ENCODE measurements around the gene CDH13.

GRCh38 chr16:83095941-83096692, 469.3 kb downstream of the CDH13 start:
- TF ChIP-seq, protein P1, sequence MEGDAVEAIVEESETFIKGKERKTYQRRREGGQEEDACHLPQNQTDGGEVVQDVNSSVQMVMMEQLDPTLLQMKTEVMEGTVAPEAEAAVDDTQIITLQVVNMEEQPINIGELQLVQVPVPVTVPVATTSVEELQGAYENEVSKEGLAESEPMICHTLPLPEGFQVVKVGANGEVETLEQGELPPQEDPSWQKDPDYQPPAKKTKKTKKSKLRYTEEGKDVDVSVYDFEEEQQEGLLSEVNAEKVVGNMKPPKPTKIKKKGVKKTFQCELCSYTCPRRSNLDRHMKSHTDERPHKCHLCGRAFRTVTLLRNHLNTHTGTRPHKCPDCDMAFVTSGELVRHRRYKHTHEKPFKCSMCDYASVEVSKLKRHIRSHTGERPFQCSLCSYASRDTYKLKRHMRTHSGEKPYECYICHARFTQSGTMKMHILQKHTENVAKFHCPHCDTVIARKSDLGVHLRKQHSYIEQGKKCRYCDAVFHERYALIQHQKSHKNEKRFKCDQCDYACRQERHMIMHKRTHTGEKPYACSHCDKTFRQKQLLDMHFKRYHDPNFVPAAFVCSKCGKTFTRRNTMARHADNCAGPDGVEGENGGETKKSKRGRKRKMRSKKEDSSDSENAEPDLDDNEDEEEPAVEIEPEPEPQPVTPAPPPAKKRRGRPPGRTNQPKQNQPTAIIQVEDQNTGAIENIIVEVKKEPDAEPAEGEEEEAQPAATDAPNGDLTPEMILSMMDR (IDR thresholded peaks at IDR 0.05; ENCODE audit: low read depth, low read length, poor library complexity, severe bottlenecking), result no peak
- TF ChIP-seq EZH2phosphoT487 (IDR thresholded peaks at IDR 0.05; ENCODE audit: borderline replicate concordance, low read length), result no peak

Data from DOHH2 (cell line).